ENCODE measurements around the gene GMIP. TPM values are rescaled to one million over a fixed set of nuclear protein-coding genes. Genes with fewer than 3 reads are reported as not detected.

GMIP gene
- total and polyA plus RNA-seq, 2 of the 13 experiments (the other 11 are each of a cell fraction or from before 2014, with no cell fraction given), result 1.5 to 1.8 TPM

- no peaks in the 10 kb centered on the region for H4K20me1 ChIP-seq (ENCODE audit: insufficient read depth, low read length)
- no peaks in the 10 kb centered on the region for H3K79me2 ChIP-seq (ENCODE audit: insufficient read depth, low read length)
- no peak for DNase-seq (ENCODE audit: low spot score)
- H3K4me2 ChIP-seq (ENCODE audit: low read depth, low read length), result no peak overlapping the region
- in situ Hi-C loops (cut with HindIII; ENCODE audit: extremely low pct_ligation_motif_present, low pct_unique_long_range_greater_than_20kb), result no loop called here
- no peaks in the 10 kb centered on the region for H3K4me1 ChIP-seq (ENCODE audit: insufficient read depth, low read length)
- H3K9ac ChIP-seq (ENCODE audit: insufficient read depth, low read depth, low read length), result no peak overlapping the region
- no peak for FAIRE-seq
- intact Hi-C loops (cut with micrococcal nuclease; ENCODE audit: unreplicated experiment), result no loop called here
- TF ChIP-seq ZNF326 (CRISPR knock-in tag; IDR thresholded peaks at IDR 0.05; ENCODE audit: borderline replicate concordance) (no peak), ZNF484 (CRISPR knock-in tag; IDR thresholded peaks at IDR 0.05; ENCODE audit: borderline replicate concordance, low read depth) (no peak), POLR2G (IDR thresholded peaks at IDR 0.05; ENCODE audit: low read depth, low read length) (0 out of 2 replicates have a peak, but pooled peaks have one; percentile 5), AGO2 (optimal IDR thresholded peaks at IDR 0.05; ENCODE audit: low read depth, low read length) (peak; percentile 11), AHDC1 (CRISPR knock-in tag; IDR thresholded peaks at IDR 0.05; ENCODE audit: borderline replicate concordance) (no peak), ZNF891 (CRISPR knock-in tag; IDR thresholded peaks at IDR 0.05) (no peak), PHF5A (CRISPR knock-in tag; IDR thresholded peaks at IDR 0.05; ENCODE audit: low read depth, unreplicated experiment) (no peak), ZNF17 (CRISPR knock-in tag; IDR thresholded peaks at IDR 0.05) (no peak), FOXO4 (CRISPR knock-in tag; conservative IDR thresholded peaks at IDR 0.05) (no peak), TEF (CRISPR knock-in tag; IDR thresholded peaks at IDR 0.05) (no peak)
- TF ChIP-seq, protein P1, sequence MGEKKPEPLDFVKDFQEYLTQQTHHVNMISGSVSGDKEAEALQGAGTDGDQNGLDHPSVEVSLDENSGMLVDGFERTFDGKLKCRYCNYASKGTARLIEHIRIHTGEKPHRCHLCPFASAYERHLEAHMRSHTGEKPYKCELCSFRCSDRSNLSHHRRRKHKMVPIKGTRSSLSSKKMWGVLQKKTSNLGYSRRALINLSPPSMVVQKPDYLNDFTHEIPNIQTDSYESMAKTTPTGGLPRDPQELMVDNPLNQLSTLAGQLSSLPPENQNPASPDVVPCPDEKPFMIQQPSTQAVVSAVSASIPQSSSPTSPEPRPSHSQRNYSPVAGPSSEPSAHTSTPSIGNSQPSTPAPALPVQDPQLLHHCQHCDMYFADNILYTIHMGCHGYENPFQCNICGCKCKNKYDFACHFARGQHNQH (CRISPR knock-in tag; IDR thresholded peaks at IDR 0.05), result no peak
- TF ChIP-seq, protein P2, sequence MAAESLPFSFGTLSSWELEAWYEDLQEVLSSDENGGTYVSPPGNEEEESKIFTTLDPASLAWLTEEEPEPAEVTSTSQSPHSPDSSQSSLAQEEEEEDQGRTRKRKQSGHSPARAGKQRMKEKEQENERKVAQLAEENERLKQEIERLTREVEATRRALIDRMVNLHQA (CRISPR knock-in tag; IDR thresholded peaks at IDR 0.05), result no peak
- H3K4me3 ChIP-seq (replicated peaks in 1 of 3; ENCODE audit: insufficient read depth in 1 of 3, low read depth in 2 of 3, low read length in 3 of 3), result no peak overlapping the region
- peaks cover 55 to 91% of the 10 kb centered on the region in 2 experiments for H3K36me3 ChIP-seq (replicated peaks in 1 of 2; ENCODE audit: control insufficient read depth in 1 of 2, insufficient read depth in 2 of 2, low read length in 2 of 2)
- no TSS peak for BruUV-seq (replicated peaks)
- over 99% methylated on average over 11 of the region's 13 CpGs for WGBS (ENCODE audit: low lambda C conversion rate)
- ChIA-PET CTCF (ENCODE audit: low intra/inter-chr PET ratio, low total read pairs) (no interaction called here), POLR2A (interaction anchor here (0.9 to 1.2 kb wide), 2 partner anchors 9 to 17 kb away, joined by 3 to 4 read pairs; partner anchors contain the start of gene ZNF101)
- no peaks in the 10 kb centered on the region for H3K27me3 ChIP-seq (ENCODE audit: control insufficient read depth in 1 of 2, insufficient read depth in 2 of 2, low read length in 2 of 2)
- no peak overlapping the region for H3K27ac ChIP-seq (ENCODE audit: extremely low read length, insufficient read depth, low read length)
- no peak for ATAC-seq
- no peak overlapping the region for H2AFZ ChIP-seq (ENCODE audit: low read length)
- no peaks in the 10 kb centered on the region for H3K9me3 ChIP-seq (ENCODE audit: low read length)
Observed at GRCh38 chr19:19651076-19651475, 7.6 kb upstream of the GMIP start.

Data from HepG2 (cell line).